SU-DHL-6 (cell line): Measurements from ENCODE around the gene ZBP1.

Source experiments
- EZH2phosphoT487 ChIP-seq: fragments of 200-600 bp; sonication (generic), shearing (Covaris generic); conservative IDR thresholded peaks from 2 replicates; pipeline ENCODE4 v1.6.1; 2018; ENCODE audit warnings: mild to moderate bottlenecking, antibody characterized with exemption, low read length, moderate library complexity, mixed read lengths
- TF ChIP-seq, protein P1 (sequence below): fragments of 200-600 bp; sonication (generic); IDR thresholded peaks from one replicate; pipeline ENCODE4 v1.5.1; 2017; ENCODE audit warnings: antibody characterized with exemption, mild to moderate bottlenecking, low read length, moderate library complexity; ENCODE audit not compliant: insufficient read depth, poor library complexity, severe bottlenecking

DNA sequence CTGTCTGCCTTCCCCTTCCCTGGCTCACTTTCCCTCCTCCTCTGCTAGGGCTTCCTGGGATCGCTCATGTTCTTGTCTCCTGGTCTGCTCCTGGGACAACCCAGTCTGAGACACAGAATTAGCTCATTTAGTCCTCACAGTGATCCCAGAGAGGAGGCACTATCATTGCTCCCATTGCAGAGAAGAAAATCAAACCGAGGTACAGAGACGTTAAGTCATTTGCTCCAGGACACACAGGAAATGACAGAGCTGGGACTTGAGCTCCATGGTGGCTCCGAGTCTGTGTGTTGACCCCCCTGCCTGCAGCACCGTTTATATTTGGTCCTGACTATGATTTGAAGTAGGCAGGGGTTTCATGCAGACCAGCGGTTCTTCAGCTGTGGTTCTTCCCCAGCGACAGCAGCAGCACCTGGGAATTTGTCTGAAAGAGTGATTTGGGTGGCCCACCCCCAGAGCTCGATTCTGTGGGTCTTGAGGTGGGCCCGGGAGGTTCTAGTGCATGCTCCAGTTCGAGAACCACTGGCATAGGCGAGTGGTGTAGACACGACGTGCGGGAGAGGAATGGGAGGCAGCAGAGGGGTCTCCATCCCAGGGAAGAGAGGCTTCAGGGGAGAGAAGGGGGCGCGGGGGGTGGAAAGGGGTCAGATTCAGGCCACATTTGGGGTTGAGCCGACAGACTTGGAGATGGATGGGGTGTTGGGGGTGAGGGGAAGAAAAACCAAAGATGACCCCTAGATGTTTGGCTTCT is 34.6 kb downstream of the ZBP1 start:
- TF ChIP-seq, protein P1, sequence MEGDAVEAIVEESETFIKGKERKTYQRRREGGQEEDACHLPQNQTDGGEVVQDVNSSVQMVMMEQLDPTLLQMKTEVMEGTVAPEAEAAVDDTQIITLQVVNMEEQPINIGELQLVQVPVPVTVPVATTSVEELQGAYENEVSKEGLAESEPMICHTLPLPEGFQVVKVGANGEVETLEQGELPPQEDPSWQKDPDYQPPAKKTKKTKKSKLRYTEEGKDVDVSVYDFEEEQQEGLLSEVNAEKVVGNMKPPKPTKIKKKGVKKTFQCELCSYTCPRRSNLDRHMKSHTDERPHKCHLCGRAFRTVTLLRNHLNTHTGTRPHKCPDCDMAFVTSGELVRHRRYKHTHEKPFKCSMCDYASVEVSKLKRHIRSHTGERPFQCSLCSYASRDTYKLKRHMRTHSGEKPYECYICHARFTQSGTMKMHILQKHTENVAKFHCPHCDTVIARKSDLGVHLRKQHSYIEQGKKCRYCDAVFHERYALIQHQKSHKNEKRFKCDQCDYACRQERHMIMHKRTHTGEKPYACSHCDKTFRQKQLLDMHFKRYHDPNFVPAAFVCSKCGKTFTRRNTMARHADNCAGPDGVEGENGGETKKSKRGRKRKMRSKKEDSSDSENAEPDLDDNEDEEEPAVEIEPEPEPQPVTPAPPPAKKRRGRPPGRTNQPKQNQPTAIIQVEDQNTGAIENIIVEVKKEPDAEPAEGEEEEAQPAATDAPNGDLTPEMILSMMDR, result no peak
- no peak for TF ChIP-seq EZH2phosphoT487
